ENCODE measurements around the gene PTPN3.

PTPN3 gene

DNA sequence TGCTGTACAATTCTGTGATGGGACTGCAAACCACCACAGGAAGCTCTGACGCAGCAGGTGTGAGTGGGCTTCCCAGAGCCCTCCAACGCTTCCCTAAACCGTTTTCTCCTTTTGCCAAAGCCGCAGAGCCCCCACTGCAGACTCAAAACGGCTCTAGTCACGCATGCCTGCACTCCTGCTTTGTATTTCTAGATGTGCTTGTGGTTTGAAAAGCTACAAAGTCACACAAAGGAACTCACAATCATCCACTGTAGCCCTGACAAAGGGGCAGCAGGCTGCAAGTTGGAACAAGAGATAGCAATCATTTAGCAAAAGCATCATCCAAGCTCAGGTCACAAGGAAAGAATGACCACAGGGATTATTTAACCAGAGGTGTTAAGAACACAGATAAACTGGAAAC lies 79.3 kb downstream of the PTPN3 start:
- no peak for DNase-seq

DNA sequence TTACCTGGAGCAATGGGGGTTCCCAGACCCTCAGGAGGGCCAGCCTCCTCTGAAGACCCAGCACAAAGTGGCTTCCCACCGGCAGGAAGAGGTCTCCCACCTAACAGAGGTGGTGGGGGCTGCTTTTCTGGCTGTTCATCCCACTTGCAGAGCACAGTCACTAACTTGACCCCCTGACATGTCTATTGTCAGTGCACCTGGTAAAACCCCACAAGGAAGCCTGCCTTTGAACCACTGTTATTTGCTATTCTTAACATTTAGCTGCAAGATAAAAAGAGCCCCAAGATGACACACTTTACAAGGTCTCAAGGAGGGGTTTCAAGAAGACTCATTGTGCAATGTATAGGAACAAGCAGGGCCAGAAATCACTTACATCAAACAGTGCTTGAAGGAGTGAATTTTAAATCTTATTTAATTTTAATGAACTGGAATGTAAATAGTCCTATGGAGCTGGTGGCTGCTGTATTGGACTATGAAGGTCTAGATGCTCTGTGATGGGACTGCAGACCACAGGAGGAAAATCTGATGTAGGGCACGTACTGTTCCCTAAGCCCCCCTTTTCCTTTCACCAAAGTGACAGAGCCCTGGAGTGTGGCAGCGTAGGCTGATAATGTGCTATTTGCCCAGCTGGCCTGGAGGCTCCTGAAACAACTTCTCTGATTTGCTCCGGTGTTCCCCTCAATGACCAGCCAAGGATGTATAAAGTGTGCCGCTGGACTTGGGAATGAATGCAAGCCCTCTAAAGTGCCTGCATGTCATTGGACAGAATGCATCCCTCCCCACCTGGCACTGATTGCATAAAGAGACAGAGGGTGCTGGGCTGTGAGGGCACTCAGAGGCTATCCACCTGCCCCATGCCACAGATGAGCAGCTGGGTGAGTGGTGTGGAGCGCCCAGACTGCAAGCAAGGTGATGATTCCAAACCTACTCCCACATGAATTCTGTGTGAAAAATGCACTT lies 80.2 kb downstream of the PTPN3 start:
- no peak for DNase-seq

DNA sequence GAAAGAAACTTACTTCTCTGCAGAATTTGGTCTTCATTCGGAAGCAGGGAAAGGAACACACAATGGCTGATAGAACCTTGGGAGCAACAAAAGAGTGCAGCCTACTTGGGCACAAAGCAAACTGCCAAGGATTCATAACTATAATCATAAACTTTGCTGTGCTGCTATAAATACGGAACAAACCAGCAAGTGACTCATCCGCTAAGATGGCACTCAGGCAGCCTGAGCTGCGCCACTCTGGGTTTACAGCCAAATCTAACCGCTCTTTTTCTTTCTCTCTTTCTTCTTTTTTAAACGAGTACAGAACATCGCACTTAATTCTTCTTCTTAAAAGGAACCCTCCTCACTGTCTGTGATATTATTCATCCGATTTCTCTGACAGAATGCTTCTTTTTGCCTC lies 81.1 kb downstream of the PTPN3 start:
- DNase-seq, result no peak

DNA sequence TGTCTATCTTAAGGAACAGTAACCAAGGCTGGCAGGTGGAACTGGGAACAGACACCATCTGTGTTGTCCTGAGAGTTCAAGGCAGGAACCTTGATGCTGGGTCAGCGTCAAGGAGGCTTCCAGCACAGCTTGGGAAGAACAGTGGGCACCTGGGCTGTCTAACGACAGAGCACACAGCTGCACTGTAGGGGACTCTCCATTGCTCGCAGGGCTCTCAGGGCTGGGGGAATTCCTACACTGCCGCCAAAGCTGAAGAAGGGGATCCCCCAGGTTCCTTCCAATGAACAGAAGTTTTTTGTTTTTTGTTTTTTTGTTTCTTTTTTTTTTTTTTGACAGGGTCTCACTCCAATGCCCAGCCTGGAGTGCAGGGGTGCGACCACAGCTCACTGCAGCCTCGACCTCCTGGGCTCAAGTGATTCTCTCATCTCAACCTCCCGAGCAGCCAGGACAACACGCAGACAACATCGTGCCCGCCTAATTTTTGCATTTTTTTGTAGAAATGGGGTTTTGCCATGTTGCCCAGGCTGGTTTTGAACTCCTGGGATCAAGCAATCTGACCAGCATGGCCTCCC lies 81.9 kb downstream of the PTPN3 start:
- no peak for DNase-seq

DNA sequence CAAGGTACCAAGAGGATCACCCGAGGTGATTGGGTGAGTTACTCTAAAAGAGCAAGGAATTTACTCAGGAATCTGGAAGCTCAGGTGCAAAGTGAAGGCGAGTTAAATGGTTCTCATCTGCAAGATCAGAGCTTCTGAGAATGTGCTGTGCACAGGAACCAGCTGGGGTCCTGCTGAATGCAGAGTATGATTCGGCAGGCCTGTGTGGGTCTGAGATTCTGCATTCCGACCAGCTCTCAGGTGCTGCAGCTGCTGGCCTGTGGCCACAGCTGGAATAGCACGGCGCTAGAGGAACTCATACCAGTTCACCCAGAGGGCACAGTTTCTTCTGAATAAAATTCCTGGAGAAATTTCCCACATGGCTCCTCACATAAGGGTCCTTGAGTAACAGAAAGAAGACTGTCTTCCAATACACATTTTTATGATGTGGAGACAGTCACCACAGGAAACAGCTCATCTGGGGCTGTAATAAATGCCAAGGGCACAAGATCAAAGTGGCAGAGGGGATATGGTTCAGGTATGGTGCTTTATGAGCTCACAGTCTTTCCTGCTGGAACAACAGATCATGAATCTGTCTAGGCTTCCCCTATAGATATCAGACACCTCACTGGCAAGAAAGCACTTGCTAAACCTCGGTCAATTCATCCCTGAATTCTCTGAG lies 83.9 kb downstream of the PTPN3 start:
- no peak for DNase-seq

DNA sequence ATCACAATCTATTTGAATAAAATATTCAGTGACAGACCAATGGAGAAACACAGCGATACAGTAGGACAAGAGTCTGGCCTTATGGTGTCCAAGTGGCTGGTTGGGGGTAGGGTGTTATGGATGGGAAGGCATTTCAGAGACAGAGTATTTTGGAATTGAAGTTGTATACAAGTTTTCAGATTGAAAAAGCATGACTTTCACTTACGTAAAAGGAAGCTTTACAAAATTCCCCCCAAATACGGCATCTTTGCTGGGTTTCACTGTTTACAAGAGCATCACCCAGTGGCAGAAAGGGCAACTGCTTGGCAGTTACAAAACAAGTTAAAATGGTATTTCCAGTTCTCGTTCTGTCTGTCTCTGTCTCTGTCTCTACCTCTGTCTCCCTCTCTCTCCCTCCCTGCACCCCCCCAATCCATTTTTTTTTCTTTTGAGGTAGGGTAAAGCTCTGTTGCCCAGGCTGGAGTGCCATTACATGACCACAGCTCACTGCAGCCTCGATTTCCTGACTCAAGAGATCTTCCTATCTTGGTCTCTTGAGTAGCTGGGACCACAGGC lies 86.2 kb downstream of the PTPN3 start:
- DNase-seq, result no peak

DNA sequence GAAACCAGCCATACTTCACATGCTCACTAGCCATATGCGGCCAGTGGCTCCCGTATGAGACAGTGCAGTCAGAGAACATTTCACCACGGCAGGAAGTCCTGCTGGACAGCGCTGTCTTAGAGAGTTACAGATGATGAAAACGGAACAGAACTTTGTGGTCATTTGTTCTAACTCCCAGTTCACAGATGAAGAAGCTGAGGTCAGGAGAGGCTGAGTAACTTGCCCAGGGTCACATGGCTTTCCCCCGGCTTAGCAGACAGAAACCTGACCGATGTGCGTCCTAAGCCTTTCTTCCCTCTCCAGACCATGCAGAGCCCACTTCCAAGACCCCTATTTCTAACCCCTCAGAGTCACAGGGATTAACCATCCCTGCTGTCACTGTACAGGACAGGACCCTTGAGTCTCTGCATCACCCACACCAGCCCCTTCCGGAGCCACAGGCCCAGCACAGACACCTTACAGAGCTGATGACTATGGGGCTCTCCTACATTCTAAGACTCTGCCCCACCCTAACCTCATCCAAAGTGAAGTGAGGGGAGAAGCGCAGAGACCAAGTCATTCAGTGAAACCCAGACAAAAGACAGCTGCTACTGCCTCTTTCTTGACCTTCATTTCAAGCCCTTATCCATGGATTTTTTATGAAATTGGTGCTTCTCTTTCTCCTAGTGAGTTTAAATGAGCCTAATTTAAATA lies 86.9 kb downstream of the PTPN3 start:
- DNase-seq, result no peak

DNA sequence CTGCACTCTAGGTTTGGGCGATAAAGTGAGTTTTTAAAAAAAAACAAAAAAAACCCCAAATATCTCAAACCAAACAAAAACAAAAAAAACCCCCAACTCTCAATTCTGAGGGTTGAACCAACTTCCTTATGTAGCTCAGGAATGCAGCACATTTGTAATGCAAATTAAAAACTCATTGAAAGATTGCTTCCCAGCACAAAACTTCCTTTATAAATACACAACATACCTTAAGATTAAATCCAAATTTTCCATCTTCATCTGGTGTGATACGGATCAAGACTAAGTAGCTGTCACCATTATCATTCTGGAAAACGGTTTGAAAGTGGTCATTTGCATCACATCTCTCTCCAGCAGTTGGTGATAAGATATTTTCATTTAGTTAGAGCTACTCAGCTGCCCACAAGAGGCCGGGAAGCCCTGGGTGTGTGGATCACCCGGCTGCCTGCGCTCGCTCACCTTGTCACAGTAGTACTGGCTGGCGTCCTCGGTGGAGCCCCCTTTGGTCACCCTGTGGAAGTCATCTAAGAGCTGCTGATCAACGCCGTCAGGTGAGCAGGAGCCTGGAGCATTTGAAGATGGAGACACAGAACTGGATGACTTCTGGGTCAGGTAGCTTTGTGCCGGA lies 88.2 kb downstream of the PTPN3 start:
- no peak for DNase-seq

DNA sequence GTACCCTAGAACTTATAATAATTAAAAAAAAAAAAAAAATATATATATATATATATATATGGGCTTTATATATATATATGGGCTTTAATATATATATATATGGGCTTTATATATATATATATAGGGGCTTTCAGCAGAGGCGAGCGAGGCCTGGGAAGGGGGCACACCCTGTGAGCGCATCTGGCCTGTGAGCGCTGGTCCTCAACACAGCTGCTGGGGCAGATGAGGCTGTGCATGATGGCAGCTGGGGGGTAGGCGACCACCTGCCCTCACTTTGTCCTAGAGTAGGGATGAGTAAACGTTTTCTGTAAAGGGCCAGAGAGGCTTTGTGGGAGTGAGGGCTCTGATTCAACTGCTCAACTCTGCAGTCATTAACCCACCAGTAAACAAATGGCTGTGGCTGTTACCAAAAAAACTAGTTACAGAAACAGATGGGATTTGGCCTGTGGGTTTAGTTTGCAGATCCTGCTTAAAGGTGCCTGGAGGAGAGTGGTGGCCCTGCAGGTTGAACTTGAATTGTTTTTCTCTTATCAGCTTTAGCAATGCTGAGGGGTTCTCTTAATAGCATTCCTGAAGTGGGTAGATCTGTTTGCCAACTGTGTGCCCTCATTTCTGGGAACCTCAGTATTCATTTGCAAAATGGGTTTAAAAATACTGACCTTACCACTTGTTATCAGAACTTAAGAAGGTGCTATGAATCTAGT lies 89.2 kb downstream of the PTPN3 start:
- no peak for DNase-seq

DNA sequence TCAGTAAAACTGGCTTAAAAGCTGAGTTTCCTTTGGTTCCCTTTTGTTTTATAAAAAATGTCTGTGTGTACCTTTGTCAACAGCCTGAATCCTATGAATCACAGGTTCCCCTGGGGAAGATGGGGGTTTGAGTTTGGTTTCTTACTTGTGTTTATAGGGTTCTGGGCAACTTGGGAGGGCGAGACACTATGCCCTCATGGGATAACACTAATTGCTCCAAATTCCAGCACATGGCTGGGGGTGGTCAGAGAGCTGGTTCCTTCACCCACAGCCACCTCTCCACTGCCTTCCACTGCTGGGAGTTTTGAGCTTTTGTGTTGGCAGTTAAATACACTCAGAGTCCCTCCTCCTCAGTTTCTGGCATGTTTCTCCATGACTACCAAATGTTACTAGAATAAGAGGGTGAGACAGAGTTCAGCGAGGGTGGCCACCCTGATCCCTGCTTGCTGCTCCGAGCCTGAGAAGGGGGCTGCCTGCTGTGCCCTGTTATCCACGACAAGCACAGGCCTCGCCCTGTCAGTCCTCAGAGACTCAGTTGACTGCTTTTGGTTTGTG lies 94.3 kb downstream of the PTPN3 start:
- no peak for DNase-seq

DNA sequence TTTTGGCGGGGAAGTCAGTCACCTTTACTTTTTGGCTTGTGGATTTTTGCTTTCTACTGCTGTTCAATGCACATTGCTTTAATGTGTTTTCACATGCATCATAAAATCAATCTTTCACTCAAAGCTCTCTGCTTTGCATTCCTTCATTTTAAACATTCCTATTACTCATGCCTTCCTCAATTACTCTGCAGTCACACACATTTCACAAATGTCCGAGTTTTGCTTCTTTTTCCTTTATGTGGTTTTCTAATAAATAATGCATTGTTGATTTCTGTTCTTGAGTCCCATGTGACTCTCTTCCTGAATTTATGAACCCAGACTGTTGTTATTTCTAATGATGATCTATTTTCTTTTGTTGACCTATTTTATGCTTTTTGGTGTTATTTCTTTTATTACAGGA lies 95.0 kb downstream of the PTPN3 start:
- DNase-seq, result no peak

DNA sequence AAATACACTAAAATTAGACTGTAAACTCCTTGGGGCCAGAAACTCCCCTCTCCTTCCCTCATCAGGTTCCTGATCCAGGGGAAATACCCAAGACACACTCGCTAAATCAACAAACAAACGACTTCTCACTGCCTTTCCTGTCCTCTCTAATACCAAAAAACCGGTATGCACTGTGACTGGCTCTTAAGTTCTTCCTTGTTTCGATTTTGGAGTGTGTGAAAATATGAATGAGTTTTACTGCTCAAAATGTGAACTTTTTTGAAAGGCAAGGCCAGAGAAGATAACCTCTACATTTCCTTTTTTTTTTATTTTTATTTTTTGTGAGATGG lies 96.2 kb downstream of the PTPN3 start:
- no peak for DNase-seq

DNA sequence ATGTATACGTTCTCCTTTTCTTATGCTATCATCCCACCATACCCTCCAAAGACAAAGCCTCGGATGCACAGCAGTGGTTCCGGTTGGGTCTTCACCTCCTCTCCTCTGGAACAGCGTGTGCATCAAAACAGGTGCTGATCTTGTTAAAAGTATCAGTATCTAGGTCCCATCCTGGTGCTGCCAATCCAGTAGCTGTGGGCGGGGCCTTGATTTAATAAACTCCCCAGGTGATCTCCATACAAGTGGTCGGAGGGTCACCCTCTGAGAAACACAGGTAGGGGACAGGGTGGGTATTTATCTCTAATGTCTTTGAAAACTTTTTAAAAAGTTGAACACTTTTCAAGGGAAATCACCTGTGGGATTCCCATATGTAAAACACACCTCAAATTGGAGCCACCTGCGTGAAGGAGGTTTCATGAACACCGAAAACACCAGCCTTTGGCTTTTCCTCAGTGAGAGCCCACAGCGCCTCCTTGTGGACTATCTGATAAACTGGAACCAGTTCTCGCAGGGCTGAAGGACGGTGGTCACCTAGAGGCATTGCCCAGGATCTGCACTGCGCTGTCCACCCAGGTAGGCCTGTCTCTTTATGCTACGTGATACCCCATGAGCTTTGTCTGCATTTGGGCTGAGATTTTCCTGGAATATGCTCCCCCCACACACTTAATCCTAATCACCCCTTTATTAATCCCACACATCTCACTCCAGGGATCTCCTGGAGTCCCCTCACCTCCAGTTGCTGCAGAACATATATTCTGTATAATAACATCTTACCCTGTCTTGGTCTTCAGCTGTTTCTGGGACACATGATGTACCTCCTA lies 96.7 kb downstream of the PTPN3 start:
- DNase-seq, result no peak

DNA sequence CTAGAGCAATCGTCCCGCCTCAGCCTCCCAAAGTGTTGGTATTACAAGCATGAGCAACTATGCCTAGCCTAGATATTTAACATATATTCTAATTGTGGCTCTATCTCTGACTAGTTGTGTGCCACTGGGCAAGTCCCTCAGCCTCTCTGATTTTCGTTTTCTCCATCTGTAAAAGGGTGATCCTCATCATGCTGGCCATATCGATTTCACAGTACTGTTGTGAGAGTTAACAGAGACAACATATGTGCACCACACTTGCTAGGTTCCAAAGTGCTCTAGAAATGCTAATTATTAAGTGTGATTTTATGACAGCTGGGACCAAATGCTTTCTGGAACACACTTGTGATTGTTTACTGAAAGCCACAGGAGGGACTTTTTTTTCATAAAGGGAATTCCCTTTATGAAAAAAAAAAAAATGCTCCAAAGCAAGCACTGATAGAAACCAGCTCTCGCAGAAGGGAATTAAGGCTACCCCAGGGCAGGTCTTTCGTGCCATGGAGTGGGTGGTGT lies 98.8 kb downstream of the PTPN3 start:
- DNase-seq, result no peak

DNA sequence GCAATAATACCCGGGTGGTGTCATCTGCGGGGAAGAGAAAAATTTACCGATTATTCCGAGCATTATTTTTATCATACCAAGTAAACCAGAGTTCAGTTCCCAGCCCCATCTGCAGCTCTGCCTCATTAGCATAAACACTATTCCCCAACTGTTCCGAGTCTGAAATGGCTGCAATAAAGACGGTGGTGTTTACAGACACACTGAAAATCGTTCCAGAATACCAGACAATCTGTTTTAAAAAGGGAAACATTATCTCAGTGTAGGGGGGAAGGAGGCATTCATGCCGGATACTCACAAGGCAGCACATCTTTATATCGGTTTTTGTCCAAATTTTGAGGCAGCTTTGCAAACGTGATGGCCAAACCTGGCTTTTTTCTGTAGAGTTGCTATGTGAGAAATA lies 106.9 kb downstream of the PTPN3 start:
- DNase-seq, result no peak

DNA sequence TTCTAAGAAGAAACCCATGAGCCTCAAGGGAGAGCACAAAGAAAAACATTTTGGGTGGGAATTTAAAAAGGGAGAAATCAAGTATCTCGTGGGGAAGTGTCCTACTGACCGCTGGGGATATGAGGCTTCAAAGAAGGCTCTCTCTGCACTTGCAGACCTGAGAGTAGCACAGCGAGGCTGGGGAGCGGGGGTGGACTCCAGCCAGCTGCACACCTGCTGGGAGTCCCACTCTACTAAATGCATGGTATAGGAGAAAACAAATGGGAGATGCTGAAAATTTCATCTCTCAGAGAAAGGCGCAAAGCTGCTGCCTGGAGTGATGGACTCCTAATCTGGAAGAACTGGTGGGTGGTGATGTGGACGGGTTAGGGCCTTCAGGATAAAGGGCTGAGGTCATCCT lies 110.3 kb downstream of the PTPN3 start:
- DNase-seq, result no peak

DNA sequence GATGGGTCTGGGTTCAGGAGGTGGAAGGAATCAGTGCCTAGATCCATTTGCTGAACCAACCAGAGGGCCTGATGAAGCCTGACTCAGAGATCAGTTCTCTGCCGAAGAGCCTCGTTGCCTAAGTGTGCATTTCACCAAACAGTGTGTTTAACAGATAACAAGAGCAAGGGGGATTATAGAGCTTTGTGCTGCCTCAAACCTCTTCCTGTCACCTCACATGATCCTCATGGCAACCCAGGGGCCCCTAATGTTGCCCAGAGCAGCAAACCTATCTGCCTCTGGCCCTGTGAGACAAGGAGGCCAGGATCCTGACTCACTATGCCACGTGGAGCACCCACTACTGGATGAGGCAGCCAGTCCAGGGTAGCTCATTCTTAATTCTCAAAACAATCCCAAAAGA lies 110.9 kb downstream of the PTPN3 start:
- no peak for DNase-seq

DNA sequence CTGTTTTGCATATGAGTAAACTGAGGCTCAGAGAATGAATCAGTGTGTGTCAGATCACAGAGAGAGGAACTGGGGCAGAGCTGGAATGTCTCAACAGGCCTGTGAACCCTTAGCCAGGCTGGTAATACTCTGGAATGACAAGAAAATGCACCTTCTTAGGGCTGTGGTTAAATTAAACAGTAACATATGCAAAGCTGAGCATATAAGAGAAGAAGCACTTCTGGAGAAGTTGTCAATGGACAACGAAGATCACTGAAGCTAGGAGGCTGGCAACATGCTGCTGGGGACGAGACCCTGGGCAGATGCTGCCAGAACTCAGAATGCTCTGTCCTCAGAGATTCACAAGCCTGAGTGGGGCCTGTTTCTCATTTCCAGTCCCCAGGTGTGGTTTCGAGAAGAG lies 112.6 kb downstream of the PTPN3 start:
- no peak for DNase-seq

DNA sequence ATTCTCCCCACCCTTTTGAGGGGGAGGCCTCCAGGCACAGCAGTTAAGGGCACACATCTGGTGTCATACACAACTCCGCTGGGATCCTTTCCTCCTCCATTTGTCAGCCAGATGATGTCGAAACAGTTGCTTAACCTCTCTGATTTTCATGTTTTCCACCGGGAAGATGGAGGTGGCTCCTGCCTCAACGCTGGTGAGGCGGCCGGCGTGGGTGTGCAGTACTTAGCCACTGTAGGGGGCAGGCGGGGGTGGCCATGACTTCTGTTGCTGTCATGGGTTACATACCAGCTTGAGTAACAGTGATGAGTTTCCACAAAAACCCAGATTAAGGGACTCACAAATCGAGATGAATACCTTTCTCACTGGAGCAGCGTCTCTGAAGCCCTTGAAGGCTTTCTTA lies 114.2 kb downstream of the PTPN3 start:
- no peak for DNase-seq

DNA sequence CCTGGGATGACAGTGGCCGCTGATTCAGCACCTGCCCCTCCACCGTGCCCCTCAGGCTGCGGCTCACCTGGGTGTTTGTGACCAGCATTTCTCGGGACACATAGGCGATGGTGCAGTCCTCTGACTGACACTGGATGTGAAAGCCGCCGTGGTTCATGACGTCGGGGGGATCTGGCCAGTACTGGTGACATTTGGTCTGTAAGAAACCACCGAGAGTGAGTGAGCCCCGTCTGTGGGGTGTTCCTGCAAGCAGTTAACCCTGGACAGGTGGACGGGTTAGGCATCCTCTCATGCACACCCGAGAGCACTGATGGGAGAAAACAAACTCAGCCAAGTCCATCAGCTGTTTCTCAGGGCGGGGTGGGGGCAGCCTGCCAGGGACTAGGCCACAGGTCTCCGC lies 114.8 kb downstream of the PTPN3 start:
- no peak for DNase-seq

DNA sequence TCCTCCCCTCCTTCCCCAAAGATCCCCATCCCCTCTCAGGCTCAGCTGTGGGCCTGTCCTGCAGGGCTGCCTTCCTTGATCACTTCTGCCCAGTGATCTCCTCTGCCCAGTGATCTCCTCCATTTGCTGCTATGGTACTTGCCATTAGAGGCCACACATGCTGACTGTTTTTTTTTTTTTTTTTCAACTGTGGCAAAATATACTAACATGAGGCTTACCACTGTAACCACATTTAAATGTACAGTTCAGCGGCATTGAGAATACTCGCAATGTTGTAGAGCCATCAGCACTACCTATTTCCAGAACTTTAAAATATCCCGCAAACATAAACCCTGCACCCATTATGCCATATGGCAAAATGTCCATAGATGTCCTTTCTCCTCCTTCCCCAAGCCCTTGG lies 115.5 kb downstream of the PTPN3 start:
- DNase-seq, result no peak
